H1 (cell line): ENCODE measurements around the gene PROZ. TPM values are rescaled to one million over a fixed set of nuclear protein-coding genes. Genes with fewer than 3 reads are reported as not detected.

Experiments
- BACH1 ChIP-seq: IDR thresholded peaks from 2 replicates; pipeline ENCODE4 v1.6.1; 2012; ENCODE audit warnings: low read length, improper control_type of control experiment
- CREB1 ChIP-seq: IDR thresholded peaks from 2 replicates; pipeline ENCODE4 v1.6.1; 2012; ENCODE audit warnings: inconsistent platforms
- SUZ12 ChIP-seq: fragments of 200-600 bp; sonication (generic); IDR thresholded peaks from 2 replicates; pipeline ENCODE4 v1.6.1; 2012; ENCODE audit warnings: mild to moderate bottlenecking, inconsistent platforms, low read length, moderate library complexity, mixed read lengths
- polyA plus RNA-seq, 7 experiments: library from polyadenylated mRNA; depleted of rRNA in 3 of 7; stranded (reverse) in 5 of 7; unstranded in 2 of 7; fragments of >200 nt in 5 of 7; fragments of 200-250 nt in 2 of 7; gene quantifications; 1 replicate in 5 of 7; 2 replicates in 1 of 7; 4 replicates in 1 of 7; pipeline versions ENCODE4 v1.2.1 to v1.2.3, GENCODE V29; 2011 to 2013; ENCODE audit warnings: missing spikeins in 2 of 7, mixed read lengths in 2 of 7
- total RNA-seq: library from RNA; stranded (reverse); fragmentation: NEBNext Ultra II Directional; extraction: Animal tissue kit (Norgen Biotek cat#: 25700); gene quantifications from 2 replicates; pipeline ENCODE4 v1.2.1, GENCODE V29; 2021

Gene PROZ
- total and polyA plus RNA-seq, 2 of the 8 experiments (the other 6 are each of a cell fraction or from before 2014, with no cell fraction given): not detected

DNA sequence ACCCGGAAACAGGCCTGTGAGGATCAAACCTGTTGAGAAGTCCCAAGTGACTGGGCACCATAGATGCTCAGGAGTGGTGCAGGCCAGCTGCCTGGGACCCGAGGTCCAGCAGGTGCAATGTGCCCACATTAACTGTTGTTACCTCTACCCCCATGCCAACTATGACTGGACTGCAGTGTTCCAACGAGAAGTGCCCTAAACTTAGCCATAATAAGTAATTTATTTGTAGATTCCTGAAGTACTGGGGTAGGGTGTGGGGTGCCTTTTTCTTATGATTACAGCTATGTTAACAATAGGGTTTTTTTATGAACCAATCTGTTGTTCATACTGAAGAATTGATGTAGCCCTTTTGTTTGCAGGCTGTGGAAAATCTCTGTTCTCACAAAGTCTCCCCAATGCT, 60.1 kb downstream of the PROZ start (continued):
- TF ChIP-seq SUZ12 (no peak), BACH1 (no peak), CREB1 (no peak)
- TF ChIP-seq, all 59 proteins: peak for 0
